ENCODE data around the gene CUX1. TPM values are rescaled to one million over a fixed set of nuclear protein-coding genes. Genes with fewer than 3 reads are reported as not detected.

CUX1 gene
- total and polyA plus RNA-seq, 2 donors (not counting 1 experiment from before 2014, with no cell fraction given) = 10.8 to 86.5 TPM

- H3K27ac ChIP-seq (ENCODE audit: low read length in 2 of 2) = no peak overlapping the region
These were observed 247.8 kb downstream of the CUX1 start for GRCh38 chr7:102065226-102065625.

GRCh38 chr7:102066476-102066875 is 249.1 kb downstream of the CUX1 start:
- Histone ChIP-seq H3K9ac (ENCODE audit: low read length) (no peak overlapping the region), H3K4me3 (ENCODE audit: control extremely low read depth in 1 of 5, extremely low read depth in 1 of 5, insufficient read depth in 1 of 5, low read depth in 2 of 5, low read length in 4 of 5) (no peak overlapping the region), H3K9me3 (ENCODE audit: control extremely low read depth in 1 of 3, control insufficient read depth in 2 of 3, insufficient read depth in 1 of 3, low read length in 2 of 3) (peaks cover 0 to 9% (median 3%) of the 10 kb centered on the region in 3 donors), H3K36me3 (replicated peaks in 1 of 2; ENCODE audit: control extremely low read depth in 1 of 2, control insufficient read depth in 1 of 2, extremely low read depth in 1 of 2, insufficient read depth in 2 of 2, low read length in 1 of 2) (peaks cover 0 to 13% of the 10 kb centered on the region in 2 experiments), H3K4me2 (replicated peaks; ENCODE audit: low read depth, low read length, poor library complexity, severe bottlenecking) (no peak overlapping the region), H3K4me1 (ENCODE audit: control insufficient read depth in 2 of 2, insufficient read depth in 2 of 2, low read length in 2 of 2) (peaks cover 8 to 12% of the 10 kb centered on the region in 2 donors), H4K20me1 (ENCODE audit: control insufficient read depth, insufficient read depth, low read length, poor library complexity, severe bottlenecking) (peaks cover 10% of the 10 kb centered on the region), H3K79me2 (ENCODE audit: control insufficient read depth, insufficient read depth, low read length) (peaks cover 23% of the 10 kb centered on the region), H2AFZ (ENCODE audit: insufficient read depth, low read depth, low read length, poor library complexity, severe bottlenecking) (no peak overlapping the region), H3K27ac (ENCODE audit: low read length in 2 of 2) (no peak overlapping the region), H3K27me3 (replicated peaks in 1 of 4; ENCODE audit: control extremely low read depth in 1 of 4, control insufficient read depth in 3 of 4, insufficient read depth in 4 of 4, low read length in 3 of 4) (no peaks in the 10 kb centered on the region)
- DNase-seq (no peak), ATAC-seq (ENCODE audit: low read depth) (no peak)
- intact Hi-C loops (cut with micrococcal nuclease) = no loop called here
- TF ChIP-seq EZH2 (IDR thresholded peaks at IDR 0.05; ENCODE audit: borderline replicate concordance, insufficient read depth, low read depth, low read length, poor library complexity, severe bottlenecking) (no peak), CTCF (IDR thresholded peaks at IDR 0.05) (no peak)
- ChIA-PET CTCF (no interaction called here), POLR2A (no interaction called here)
- Mint-ChIP-seq H3K27ac (no peak overlapping the region), H3K27me3 (no peaks in the 10 kb centered on the region), H3K4me1 (peaks cover 24% of the 10 kb centered on the region), H3K4me3 (no peak overlapping the region), H3K9me3 (ENCODE audit: insufficient read depth) (no peaks in the 10 kb centered on the region)
- WGBS (ENCODE audit: insufficient coverage) = 100% methylated on average over 6 of the region's 9 CpGs

More at GRCh38 chr7:102065226-102065625, 247.8 kb downstream of the CUX1 start:
- intact Hi-C loops (cut with micrococcal nuclease) = no loop called here
- ATAC-seq (ENCODE audit: low read depth) = no peak
- H3K4me1 Mint-ChIP-seq = peaks cover 28% of the 10 kb centered on the region
- ChIA-PET CTCF (interaction anchor here (1.7 kb wide), 1 partner anchor 208 kb away, joined by 4 read pairs; no protein-coding TSS in a partner anchor), POLR2A (no interaction called here)
- no peaks in the 10 kb centered on the region for H3K27me3 ChIP-seq (replicated peaks in 1 of 4; ENCODE audit: control extremely low read depth in 1 of 4, control insufficient read depth in 3 of 4, insufficient read depth in 4 of 4, low read length in 3 of 4)
- no peak overlapping the region for H3K4me3 Mint-ChIP-seq
- no peaks in the 10 kb centered on the region for H3K27me3 Mint-ChIP-seq
- H2AFZ ChIP-seq (ENCODE audit: insufficient read depth, low read depth, low read length, poor library complexity, severe bottlenecking) = no peak overlapping the region
- no peak overlapping the region for H3K9ac ChIP-seq (ENCODE audit: low read length)
- peaks cover 0 to 5% of the 10 kb centered on the region in 2 experiments for H3K36me3 ChIP-seq (replicated peaks in 1 of 2; ENCODE audit: control extremely low read depth in 1 of 2, control insufficient read depth in 1 of 2, extremely low read depth in 1 of 2, insufficient read depth in 2 of 2, low read length in 1 of 2)
- H3K9me3 Mint-ChIP-seq (ENCODE audit: insufficient read depth) = no peaks in the 10 kb centered on the region
- no peak overlapping the region for H3K4me3 ChIP-seq (ENCODE audit: control extremely low read depth in 1 of 5, extremely low read depth in 1 of 5, insufficient read depth in 1 of 5, low read depth in 2 of 5, low read length in 4 of 5)
- peaks cover 11 to 16% of the 10 kb centered on the region in 2 donors for H3K4me1 ChIP-seq (ENCODE audit: control insufficient read depth in 2 of 2, insufficient read depth in 2 of 2, low read length in 2 of 2)
- H3K4me2 ChIP-seq (replicated peaks; ENCODE audit: low read depth, low read length, poor library complexity, severe bottlenecking) = no peak overlapping the region
- 61% methylated on average over 3 of the region's 6 CpGs for WGBS (ENCODE audit: insufficient coverage)
- peaks cover 31% of the 10 kb centered on the region for H3K79me2 ChIP-seq (ENCODE audit: control insufficient read depth, insufficient read depth, low read length)
- peak overlapping the region; percentile 26 for H3K27ac Mint-ChIP-seq
- H4K20me1 ChIP-seq (ENCODE audit: control insufficient read depth, insufficient read depth, low read length, poor library complexity, severe bottlenecking) = peaks cover 10% of the 10 kb centered on the region
- TF ChIP-seq EZH2 (IDR thresholded peaks at IDR 0.05; ENCODE audit: borderline replicate concordance, insufficient read depth, low read depth, low read length, poor library complexity, severe bottlenecking) (no peak), CTCF (IDR thresholded peaks at IDR 0.05) (no peak)
- no peaks in the 10 kb centered on the region for H3K9me3 ChIP-seq (ENCODE audit: control extremely low read depth in 1 of 3, control insufficient read depth in 2 of 3, insufficient read depth in 1 of 3, low read length in 2 of 3)
- DNase-seq = no peak
